NCI-H187 treated with DMSO at 0.1 percent for 48 hours (cell line): ENCODE measurements around the gene TUBA4A.
A peak's percentile ranks its signal among the peaks of the same experiment; 100 is the strongest.

Experiments used
- DNase-seq: peaks from one replicate; lab custom pipeline; 2025; lab: John Stamatoyannopoulos, UW

Gene TUBA4A

GRCh38 chr2:219286436-219287115 is 32.9 kb upstream of the TUBA4A start:
- no peak for DNase-seq

GRCh38 chr2:219285894-219286425 is 32.2 kb upstream of the TUBA4A start:
- DNase-seq: no peak

GRCh38 chr2:219285373-219285735 is 31.6 kb upstream of the TUBA4A start:
- no peak for DNase-seq

- DNase-seq: no peak
Measured at GRCh38 chr2:219284501-219285372, 31.0 kb upstream of the TUBA4A start.

- no peak for DNase-seq
Measured at GRCh38 chr2:219282943-219283581, 29.3 kb upstream of the TUBA4A start.

- no peak for DNase-seq
Measured at GRCh38 chr2:219282375-219282774, 28.7 kb upstream of the TUBA4A start.

GRCh38 chr2:219281588-219281987 is 27.9 kb upstream of the TUBA4A start:
- DNase-seq: no peak

GRCh38 chr2:219280651-219281050 is 26.9 kb upstream of the TUBA4A start:
- no peak for DNase-seq

- DNase-seq: no peak
Measured at GRCh38 chr2:219279916-219280516, 26.3 kb upstream of the TUBA4A start.

- peak; percentile 63 for DNase-seq
Measured at GRCh38 chr2:219279151-219279915, 25.6 kb upstream of the TUBA4A start, which contains the start of gene DNAJB2. Gene DNAJB2, plus strand, starts transcription at chr2:219279366. Its CDS starts 468 bp downstream, at chr2:219279834.

GRCh38 chr2:219278655-219279150 is 25.0 kb upstream of the TUBA4A start:
- no peak for DNase-seq

- peak; percentile 33 for DNase-seq
Measured at GRCh38 chr2:219277703-219278654, 24.3 kb upstream of the TUBA4A start.

GRCh38 chr2:219274361-219274921 is 20.7 kb upstream of the TUBA4A start:
- no peak for DNase-seq

- no peak for DNase-seq
Measured at GRCh38 chr2:219273937-219274336, 20.2 kb upstream of the TUBA4A start.

GRCh38 chr2:219272995-219273394 is 19.3 kb upstream of the TUBA4A start:
- DNase-seq: no peak

- no peak for DNase-seq
Measured at GRCh38 chr2:219272356-219272755, 18.6 kb upstream of the TUBA4A start.

GRCh38 chr2:219271021-219271420 is 17.3 kb upstream of the TUBA4A start:
- DNase-seq: no peak

GRCh38 chr2:219270055-219270372 is 16.3 kb upstream of the TUBA4A start:
- no peak for DNase-seq

- no peak for DNase-seq
Measured at GRCh38 chr2:219269362-219270054, 15.8 kb upstream of the TUBA4A start.
